Large intestine (tissue), 3 donors: Measurements from ENCODE around the gene SEMA3E. TPM values are rescaled to one million over a fixed set of nuclear protein-coding genes. Genes with fewer than 3 reads are reported as not detected.
"Not testable (repeated sequence)": the region's sequence is repeated elsewhere in the genome, so short reads cannot be mapped to it uniquely, and the experiment has no call there.

Experiments used
- DNase-seq, 2 donors: peaks; one replicate each; pipeline versions ENCODE4 v3.0.0 to v3.0.0-alpha.2; 2013
- H3K27ac ChIP-seq: one replicate; pipeline ENCODE4 v1.5.1; 2013; ENCODE audit warnings: low read length
- H3K27me3 ChIP-seq: 2 replicates; pipeline ENCODE4 v1.6.1; 2013; ENCODE audit warnings: low read length; ENCODE audit not compliant: control insufficient read depth, insufficient read depth
- H3K36me3 ChIP-seq: 2 replicates; pipeline ENCODE4 v1.6.1; 2013; ENCODE audit warnings: low read length; ENCODE audit not compliant: control insufficient read depth, insufficient read depth
- H3K4me1 ChIP-seq: one replicate; pipeline ENCODE4 v1.6.1; 2013; ENCODE audit warnings: low read length; ENCODE audit not compliant: control insufficient read depth, insufficient read depth
- H3K4me3 ChIP-seq: one replicate; pipeline ENCODE4 v1.5.1; 2013; ENCODE audit warnings: low read length
- H3K9me3 ChIP-seq: one replicate; pipeline ENCODE4 v1.6.1; 2013; ENCODE audit warnings: mild to moderate bottlenecking, low read depth, low read length, moderate library complexity; ENCODE audit not compliant: control insufficient read depth
- WGBS: methylation state at CpG from one replicate; pipeline ENCODE4 v1.1.5; 2013; ENCODE audit warnings: low lambda C conversion rate; ENCODE audit not compliant: insufficient coverage; 5-methylcytosine and 5-hydroxymethylcytosine counted together
- polyA plus RNA-seq: library from polyadenylated mRNA; unstranded; fragments of 120-200 nt; gene quantifications from one replicate; pipeline ENCODE4 v1.2.1, GENCODE V29; 2013

SEMA3E gene
- polyA plus RNA-seq, 1 donor, result 0.82 TPM

DNA sequence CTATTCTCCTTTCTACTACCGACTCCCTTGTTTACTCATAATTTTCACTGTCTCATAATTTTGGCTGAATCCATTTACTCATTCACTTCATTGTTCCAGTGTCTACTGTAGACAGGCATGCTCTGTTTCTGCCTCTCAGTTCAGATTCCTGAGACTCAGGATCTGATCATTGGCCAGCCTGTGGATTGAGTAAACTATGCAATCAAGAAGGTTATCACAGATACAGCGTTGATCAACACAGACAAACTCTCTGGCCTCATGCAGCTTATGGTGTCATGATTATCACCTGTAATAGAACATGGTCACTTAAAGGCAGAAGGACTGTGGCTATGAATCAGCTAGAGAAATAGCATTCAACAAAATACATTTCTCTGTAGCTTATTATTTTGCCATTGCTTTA is 86.0 kb downstream of the SEMA3E start:
- Histone ChIP-seq H3K9me3 (no peaks in the 10 kb centered on the region), H3K4me3 (no peak overlapping the region), H3K4me1 (no peaks in the 10 kb centered on the region), H3K27ac (no peak overlapping the region), H3K36me3 (no peaks in the 10 kb centered on the region), H3K27me3 (no peaks in the 10 kb centered on the region)
- 67% methylated on average over 1 of the region's 2 CpGs for WGBS
- DNase-seq, result no peak

DNA sequence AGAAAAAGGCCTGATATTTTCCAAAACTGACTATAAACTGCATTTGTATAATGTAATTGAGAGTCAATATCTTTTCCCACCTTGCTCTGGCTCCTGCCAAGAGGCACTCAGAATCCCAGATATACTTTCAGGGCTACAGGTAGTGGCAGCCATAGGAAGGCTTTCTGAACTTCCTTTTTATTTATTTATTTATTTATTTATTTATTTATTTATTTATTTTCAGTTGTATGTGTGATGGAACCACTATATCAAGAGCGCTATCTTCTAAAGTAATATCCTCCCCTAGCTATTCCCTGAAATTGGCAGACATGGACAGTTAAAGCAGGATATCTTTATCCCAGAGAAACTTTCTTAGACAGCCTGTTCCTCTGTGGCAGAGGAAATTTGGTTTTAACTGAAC is 86.7 kb downstream of the SEMA3E start:
- H3K9me3 ChIP-seq, result no peaks in the 10 kb centered on the region
- no peaks in the 10 kb centered on the region for H3K4me1 ChIP-seq
- DNase-seq, result no peak
- no peak overlapping the region for H3K4me3 ChIP-seq
- H3K27me3 ChIP-seq, result no peaks in the 10 kb centered on the region
- WGBS, result no CpG with 5 or more reads among the region's 1 CpG
- H3K36me3 ChIP-seq, result no peaks in the 10 kb centered on the region
- no peak overlapping the region for H3K27ac ChIP-seq

DNA sequence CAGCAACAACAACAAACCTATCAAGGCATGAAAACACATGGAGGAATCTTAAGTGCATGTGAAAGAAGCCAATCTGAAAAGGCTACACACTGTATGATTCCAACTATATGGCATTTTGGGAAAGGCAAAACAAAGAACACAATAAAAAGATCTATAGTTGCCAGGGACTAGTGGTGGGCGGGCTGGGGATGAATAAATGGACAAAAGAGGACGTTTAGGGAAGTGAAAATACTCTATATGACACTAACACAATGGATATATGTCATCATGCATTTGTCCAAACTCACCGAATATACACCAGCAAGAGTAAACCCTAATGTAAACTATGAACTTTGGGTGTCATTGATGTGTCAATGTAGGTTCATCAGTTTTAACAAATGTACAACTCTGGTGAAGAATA is 89.1 kb downstream of the SEMA3E start:
- H3K36me3 ChIP-seq, result no peaks in the 10 kb centered on the region
- H3K27me3 ChIP-seq, result no peaks in the 10 kb centered on the region
- no CpG with 5 or more reads among the region's 3 CpGs for WGBS
- no peak for DNase-seq
- H3K4me3 ChIP-seq, result no peak overlapping the region
- no peak overlapping the region for H3K27ac ChIP-seq
- no peaks in the 10 kb centered on the region for H3K4me1 ChIP-seq
- no peaks in the 10 kb centered on the region for H3K9me3 ChIP-seq

DNA sequence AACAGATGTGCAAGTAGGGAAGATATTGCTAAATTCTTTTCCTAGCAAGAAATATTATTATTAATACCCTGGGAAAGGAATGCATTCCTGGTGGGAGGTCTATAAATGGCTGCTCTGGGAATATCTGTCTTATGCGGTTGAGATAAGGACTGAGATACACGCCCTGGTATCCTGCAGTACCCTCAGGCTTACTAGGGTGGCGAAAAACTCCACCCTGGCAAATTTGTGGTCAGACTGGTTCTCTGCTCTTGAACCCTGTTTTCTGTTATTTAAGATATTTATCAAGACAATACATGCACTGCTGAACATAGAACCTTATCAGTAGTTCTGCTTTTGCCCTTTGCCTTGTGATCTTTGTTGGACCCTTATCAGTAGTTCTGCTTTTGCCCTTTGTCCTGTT is 96.4 kb downstream of the SEMA3E start:
- H3K9me3 ChIP-seq, H3K36me3 ChIP-seq, H3K27ac ChIP-seq, H3K27me3 ChIP-seq, H3K4me3 ChIP-seq, H3K4me1 ChIP-seq, DNase-seq: not testable (repeated sequence)
- no CpG with 5 or more reads among the region's 3 CpGs for WGBS

DNA sequence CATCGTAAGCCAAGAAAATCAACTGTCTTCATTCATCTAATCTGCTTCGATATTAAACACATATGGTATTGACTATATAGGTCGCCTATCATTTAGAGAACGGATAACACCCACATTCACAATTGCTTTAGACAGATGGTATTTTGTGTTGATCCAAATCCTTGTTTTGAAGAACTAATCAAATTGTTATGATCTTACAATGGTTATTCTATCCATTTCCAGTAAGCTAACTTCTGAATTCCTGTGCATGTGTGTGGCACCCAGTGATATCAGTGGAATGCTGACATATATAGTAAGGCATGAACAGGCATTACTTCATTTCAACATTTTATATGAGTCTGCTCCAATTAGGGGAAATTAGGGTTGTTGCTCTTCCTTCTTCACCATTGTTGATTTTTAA is 98.8 kb downstream of the SEMA3E start:
- WGBS, result 100% methylated on average over 1 of the region's 4 CpGs
- H3K27ac ChIP-seq, result no peak overlapping the region
- H3K36me3 ChIP-seq, result no peaks in the 10 kb centered on the region
- peaks cover 4% of the 10 kb centered on the region for H3K9me3 ChIP-seq
- DNase-seq, result no peak
- H3K4me1 ChIP-seq, result no peaks in the 10 kb centered on the region
- H3K4me3 ChIP-seq, result no peak overlapping the region
- no peaks in the 10 kb centered on the region for H3K27me3 ChIP-seq

DNA sequence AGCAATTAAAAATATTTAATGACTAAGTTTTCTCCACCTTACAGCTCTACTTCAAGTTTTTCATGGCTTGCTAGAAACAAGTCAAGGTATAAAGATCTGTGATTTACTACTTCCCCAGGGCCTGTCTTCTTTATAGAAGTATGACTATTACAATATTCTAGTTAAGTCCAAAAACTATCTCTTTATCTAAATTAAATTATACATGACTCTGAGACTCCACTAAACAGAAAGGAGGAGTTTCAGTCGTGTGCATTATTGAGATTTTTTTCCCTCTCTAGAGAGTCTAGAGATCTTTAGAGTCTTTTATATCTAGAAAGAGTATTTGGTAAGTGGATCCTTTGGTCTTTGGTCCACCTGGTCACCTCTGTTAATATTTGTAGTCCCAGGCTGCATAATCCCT is 100.7 kb downstream of the SEMA3E start:
- no peak overlapping the region for H3K4me3 ChIP-seq
- H3K27ac ChIP-seq, result no peak overlapping the region
- H3K9me3 ChIP-seq, result peaks cover 2% of the 10 kb centered on the region
- H3K36me3 ChIP-seq, result no peaks in the 10 kb centered on the region
- no peaks in the 10 kb centered on the region for H3K4me1 ChIP-seq
- H3K27me3 ChIP-seq, result no peaks in the 10 kb centered on the region
- no CpG with 5 or more reads among the region's 1 CpG for WGBS
- DNase-seq, result no peak

- Histone ChIP-seq H3K4me1 (no peaks in the 10 kb centered on the region), H3K27me3 (no peaks in the 10 kb centered on the region), H3K9me3 (no peaks in the 10 kb centered on the region), H3K27ac (no peak overlapping the region), H3K4me3 (no peak overlapping the region), H3K36me3 (no peaks in the 10 kb centered on the region)
- peak in 1 of 2 donors; percentile 10 for DNase-seq
- WGBS, result 60% methylated on average over 1 of the region's 2 CpGs
Observed at GRCh38 chr7:83547526-83547925, 101.4 kb downstream of the SEMA3E start.

DNA sequence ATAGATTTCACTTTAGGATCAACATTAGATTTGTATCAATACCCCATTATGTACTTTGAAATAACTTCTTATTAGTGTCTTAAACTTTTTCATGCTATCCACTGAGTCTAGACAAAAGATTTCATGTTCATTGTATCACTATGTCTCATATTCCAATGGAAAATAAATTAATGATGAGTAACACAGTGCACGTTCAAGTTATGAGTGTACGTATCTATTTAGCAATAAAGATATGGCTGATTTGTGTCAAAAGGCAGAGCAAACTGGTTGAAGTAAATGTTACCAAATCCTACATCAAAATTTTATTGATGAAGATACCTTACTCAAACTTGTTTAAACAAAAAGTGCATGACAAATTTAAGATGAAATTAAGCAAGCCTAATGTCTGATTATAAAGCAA is 102.4 kb downstream of the SEMA3E start:
- no peak for DNase-seq
- no peaks in the 10 kb centered on the region for H3K36me3 ChIP-seq
- H3K27me3 ChIP-seq, result no peaks in the 10 kb centered on the region
- H3K4me3 ChIP-seq, result no peak overlapping the region
- no peaks in the 10 kb centered on the region for H3K4me1 ChIP-seq
- H3K27ac ChIP-seq, result no peak overlapping the region
- H3K9me3 ChIP-seq, result no peaks in the 10 kb centered on the region
- WGBS, result 88% methylated on average over 2 of the region's 2 CpGs

DNA sequence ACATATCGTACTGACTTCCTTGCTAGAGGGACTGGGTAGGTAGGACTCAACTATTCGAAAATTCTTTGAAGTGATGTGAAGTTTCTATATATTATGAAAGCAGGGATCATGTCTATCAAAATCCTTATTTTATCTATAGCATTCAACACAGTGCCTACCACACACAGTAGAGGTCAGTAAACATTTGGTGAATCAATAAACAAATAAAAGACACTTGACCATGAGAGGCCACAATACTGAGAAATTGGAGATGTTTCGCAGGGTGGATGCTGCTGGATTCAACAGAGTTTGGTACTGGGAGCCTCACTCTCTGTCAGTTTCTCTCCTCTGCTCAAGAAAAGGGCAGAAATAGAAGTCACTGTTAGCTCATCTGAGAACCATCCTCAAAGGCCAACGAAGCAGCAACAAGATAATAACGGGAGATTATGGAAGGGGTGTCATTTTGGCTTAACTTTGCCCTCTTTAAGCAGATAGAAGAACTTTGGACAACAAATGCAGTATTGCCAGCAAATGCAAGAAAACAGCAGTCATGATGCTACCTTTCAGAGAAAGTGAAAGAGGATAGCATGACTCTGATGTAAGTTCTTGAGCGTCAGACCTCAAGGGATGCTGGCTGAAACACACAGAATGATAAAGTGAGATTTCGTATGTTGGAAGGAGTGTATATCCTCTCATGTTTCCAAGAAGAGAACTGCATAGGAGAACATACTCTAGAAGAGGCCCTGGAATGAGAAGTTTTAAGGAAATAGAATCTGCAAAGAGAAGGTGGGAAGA is 107.6 kb downstream of the SEMA3E start:
- DNase-seq, result no peak
- Histone ChIP-seq H3K4me1 (no peaks in the 10 kb centered on the region), H3K27me3 (no peaks in the 10 kb centered on the region), H3K36me3 (no peaks in the 10 kb centered on the region), H3K9me3 (no peaks in the 10 kb centered on the region), H3K27ac (no peak overlapping the region), H3K4me3 (no peak overlapping the region)
- 100% methylated on average over 2 of the region's 7 CpGs for WGBS

DNA sequence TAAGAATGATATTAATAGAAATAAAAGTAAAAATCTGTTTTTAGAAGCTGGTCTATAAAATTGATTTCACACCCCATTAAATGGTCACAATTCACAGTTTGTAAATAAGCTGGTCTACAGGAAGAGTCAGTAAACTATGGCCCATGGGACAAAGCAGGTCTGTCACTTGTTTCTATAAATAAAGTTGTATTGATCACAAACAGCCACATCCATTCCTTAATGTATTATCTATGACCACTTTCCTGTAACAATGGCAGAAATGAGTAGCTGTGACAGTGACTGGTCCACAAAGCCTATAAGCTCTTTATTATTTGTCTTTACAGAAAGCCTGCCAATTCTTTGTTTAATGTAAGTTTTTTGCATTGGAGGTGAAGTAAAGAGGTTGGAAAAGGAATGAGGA is 114.5 kb downstream of the SEMA3E start:
- no peak for DNase-seq
- H3K4me3 ChIP-seq, result no peak overlapping the region
- H3K9me3 ChIP-seq, result no peaks in the 10 kb centered on the region
- H3K27me3 ChIP-seq, result no peaks in the 10 kb centered on the region
- H3K4me1 ChIP-seq, result no peaks in the 10 kb centered on the region
- H3K36me3 ChIP-seq, result no peaks in the 10 kb centered on the region
- H3K27ac ChIP-seq, result no peak overlapping the region

GRCh38 chr7:83532219-83532618 is 116.7 kb downstream of the SEMA3E start:
- DNase-seq, result no peak
- Histone ChIP-seq H3K9me3 (no peaks in the 10 kb centered on the region), H3K4me3 (no peak overlapping the region), H3K27ac (no peak overlapping the region), H3K27me3 (no peaks in the 10 kb centered on the region), H3K4me1 (no peaks in the 10 kb centered on the region), H3K36me3 (no peaks in the 10 kb centered on the region)
- WGBS, result no CpG with 5 or more reads among the region's 2 CpGs
